NCI-H748 (cell line): ENCODE measurements around the gene SRRM3.
"Not testable (repeated sequence)": the region's sequence is repeated elsewhere in the genome, so short reads cannot be mapped to it uniquely, and the experiment has no call there.

Experiments used
- DNase-seq: peaks from one replicate; lab custom pipeline; 2025; ENCODE audit not compliant: unreplicated experiment; lab: John Stamatoyannopoulos, UW

Gene SRRM3

DNA sequence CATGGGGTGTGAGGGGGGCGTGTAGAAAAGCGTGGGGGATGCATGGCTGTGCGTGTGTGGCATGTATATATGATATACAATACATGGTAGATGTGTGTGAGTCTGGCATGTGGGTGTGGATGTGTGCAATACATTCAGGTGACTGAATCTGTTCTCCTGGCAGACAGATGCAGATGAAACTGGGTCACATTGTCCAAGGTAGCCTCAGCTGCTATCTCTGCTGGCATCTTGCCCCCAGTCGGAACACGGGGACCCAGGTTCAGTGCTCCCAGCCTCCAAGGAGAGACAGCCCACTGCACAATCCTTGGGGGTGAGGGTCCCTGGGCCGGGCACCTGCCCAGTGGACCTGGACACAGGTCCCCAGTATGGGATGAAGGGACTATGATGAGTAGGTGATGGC lies 12.4 kb upstream of the SRRM3 start:
- DNase-seq = no peak

DNA sequence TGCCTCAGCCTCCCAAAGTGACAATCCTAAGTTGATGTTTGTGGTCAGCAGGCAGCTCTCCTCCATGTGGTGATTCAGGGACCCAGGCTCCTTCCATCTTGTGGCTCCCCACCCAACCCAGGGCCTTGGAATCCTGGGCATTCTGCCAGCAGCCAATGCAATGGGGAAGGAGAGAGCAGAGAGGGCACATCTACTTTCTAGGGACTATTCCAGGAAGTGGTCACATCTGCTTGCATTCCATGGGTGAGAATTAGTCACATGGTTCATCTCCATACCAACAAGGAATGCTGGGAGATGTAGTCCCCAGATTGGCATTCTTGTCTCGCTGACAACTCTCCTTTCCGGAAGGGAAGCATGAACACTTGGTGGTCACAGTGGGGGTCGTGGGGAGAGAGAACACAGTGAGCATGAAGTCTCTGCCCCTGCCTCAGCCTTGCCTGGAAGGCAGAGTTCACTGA lies 9.9 kb upstream of the SRRM3 start:
- DNase-seq = peak; percentile 29

DNA sequence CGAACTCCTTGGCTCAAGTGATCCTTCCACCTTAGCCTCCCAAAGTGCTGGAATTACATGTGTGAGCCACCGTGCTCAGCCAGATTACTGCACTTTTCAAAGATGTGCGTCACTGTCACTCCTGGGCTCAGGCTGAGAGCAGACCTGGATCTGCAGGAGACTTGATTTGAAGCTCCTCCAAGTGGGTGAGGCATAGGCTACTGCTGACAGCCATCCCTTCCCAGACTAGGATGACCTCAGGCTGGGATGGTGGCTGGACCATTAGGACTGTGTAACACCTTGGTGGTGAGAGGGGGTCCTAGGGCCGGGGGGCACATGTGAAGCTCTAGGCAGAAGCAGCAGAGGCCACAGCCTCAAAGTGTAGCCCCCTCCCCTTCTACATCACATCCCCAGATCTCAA lies 8.2 kb upstream of the SRRM3 start:
- DNase-seq = no peak

DNA sequence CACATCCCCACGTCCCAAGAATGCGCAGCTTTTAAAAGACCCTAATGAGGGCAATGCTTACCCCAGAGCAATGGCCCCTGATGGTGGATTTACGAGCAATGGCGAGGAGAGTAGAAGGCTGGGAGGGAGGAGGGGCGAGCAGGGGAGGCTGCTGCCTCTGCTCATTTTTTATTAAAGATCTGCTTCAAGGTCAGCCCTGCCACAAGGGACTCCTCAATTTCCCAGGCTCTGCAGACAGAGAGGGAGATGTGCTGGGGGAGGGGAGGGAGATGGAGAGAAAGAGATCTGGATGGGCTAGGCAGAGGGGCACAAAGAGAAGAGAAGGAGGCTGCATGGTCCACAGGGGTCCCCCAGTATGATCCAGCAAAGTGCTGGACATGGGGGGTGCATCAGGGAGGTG lies 7.8 kb upstream of the SRRM3 start:
- DNase-seq = no peak

DNA sequence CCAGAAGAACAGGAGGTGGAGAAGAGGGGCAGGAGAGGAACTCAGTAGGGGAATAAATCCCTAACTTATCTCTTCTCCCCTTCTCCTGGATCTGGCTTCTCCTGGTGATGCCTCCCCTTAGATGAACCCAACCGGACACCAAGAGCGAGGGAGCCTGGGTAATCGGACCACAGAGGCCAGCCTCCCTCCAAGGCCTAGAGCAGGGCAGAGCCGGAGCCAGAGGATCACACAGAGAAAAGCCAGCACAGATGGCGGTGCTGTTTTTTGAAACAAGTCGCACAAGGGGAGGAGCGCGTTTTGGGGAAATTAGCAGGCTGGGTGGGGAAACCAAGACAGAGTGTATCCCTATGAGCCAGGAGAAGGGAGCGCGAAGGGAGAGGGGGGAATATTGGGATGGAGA lies 4.9 kb upstream of the SRRM3 start:
- DNase-seq = no peak

DNA sequence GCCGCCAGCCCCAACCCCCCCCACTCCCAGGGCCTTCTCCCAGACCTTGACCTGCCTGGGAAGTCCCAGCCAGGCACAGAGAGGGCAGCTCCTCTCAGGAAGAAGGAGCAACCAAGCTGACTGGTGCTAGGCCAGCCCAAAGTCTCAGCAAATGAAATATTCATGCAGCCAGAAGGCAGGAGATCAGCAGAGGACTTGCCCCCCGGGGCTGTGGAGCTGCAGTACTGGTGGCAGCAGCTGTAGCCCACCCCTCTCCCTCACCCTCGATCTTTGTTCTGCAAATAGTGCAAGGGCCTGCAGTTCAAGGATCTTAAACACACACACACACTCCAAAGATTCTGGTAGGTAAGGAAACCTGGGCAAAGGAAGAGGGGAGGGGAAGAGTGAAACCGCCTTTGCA lies 3.5 kb upstream of the SRRM3 start:
- DNase-seq = no peak

DNA sequence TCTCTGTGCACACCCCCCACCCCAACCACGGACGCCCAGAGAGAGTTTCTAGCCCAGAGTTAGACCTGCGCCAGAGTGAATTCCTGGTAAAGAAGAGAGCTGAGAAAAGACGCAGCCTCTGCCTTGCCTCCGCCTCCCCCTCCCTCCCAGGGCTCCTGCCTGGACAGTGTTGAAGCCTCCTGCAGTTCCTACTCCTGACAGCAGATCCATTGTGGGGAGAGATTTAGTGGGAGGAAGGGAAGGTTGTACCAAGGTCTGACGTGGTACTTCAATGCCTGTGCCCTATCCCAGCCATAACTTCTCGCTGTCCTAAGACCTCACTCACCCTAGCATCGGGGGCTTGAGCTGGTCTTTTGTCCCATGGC lies 952 bp downstream of the SRRM3 start:
- DNase-seq = no peak

DNA sequence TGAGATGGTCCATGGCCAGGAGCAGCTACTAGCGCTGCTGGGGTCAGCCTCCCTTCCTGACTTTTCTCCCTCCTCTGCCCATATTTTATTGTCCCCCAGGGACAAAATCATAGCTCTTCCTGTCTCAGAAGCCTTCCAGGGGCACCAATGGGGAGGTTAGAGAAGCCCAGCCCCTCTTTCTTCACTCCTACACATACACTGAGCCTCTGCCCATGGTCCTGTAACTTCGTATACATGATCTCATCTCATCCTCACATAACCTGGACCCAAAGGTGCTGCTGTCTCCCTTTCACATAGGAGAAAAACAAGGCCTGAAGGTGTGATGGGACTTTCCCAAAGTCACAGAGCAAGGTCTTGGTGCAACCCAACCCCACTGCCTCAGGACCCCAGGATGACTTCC lies 2.5 kb downstream of the SRRM3 start:
- no peak for DNase-seq

DNA sequence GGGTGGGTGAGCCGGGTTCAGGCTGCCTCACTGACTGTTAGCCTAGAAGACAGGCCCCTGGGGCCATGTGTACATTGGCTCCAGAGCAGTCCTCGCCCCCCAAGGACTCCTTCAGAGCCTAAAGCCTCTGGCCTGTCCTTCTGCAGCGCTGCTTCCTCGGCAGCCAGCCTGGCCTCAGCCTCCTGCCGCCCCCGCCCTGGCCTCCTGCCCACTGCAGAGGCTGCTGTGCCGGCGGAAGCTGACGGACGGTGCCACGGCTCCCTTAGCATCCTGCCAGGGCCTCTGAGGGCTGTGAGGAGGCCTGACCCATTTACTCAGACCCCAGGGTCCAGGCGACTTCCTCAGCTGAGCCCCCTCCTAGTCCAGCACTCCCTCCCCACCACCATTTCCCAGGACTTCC lies 4.9 kb downstream of the SRRM3 start:
- no peak for DNase-seq

DNA sequence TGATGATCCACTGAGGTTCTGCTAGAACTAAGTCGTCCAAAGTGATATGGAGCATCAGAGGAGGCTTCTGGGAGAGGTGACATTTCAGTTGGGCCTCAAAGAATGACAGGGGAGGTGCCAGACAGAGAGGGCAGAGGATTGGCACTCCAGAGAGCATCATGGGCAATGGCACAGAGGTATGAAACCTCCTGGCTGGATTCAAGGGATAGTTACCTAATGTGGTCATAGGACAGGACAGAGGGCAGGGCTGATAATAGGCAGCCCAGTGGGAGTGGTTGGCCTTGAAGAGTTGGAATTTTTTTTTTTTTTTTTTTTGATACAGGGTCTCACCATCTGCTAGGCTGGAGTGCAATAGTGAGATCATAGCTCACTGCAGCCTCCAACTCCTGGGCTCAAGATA lies 7.6 kb downstream of the SRRM3 start:
- DNase-seq = no peak

DNA sequence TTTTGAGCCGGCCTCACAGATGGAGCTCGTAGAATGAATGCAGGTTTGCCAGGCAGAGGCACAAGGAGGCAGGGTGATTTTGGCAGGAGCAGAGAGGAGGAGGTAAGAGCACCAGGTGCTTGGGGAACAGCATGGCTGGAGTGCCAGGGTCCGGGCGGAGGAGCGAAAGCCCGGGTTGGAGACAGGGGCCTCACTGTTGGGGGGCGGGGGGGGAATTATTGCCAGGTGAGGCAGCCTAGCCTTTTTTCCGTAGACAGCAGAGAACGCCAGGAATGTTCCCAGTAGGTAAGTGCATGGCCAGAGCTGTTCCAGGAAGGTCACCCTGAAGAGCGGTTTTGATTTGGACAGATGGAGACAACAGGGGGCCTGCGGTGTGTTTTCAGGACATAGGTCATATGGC lies 9.5 kb downstream of the SRRM3 start:
- DNase-seq = no peak

DNA sequence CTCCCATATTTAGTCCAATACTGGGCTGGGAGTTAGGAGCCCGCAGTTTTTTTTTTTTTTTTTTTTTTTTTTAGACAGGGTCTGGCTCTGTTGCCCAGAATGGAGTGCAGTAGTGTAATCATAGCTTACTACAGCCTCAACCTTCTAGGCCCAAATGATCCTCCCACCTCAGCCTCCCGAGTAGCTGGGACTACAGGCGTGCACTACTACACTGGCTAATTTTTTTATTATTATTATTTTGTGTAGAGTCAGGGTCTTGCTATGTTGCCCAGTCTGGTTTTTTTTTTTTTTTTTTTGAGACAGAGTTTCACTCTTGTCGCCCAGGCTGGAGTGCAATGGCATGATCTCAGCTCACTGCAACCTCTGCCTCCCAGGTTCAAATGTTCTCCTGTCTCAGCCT lies 13.7 kb downstream of the SRRM3 start:
- DNase-seq = not testable (repeated sequence)

DNA sequence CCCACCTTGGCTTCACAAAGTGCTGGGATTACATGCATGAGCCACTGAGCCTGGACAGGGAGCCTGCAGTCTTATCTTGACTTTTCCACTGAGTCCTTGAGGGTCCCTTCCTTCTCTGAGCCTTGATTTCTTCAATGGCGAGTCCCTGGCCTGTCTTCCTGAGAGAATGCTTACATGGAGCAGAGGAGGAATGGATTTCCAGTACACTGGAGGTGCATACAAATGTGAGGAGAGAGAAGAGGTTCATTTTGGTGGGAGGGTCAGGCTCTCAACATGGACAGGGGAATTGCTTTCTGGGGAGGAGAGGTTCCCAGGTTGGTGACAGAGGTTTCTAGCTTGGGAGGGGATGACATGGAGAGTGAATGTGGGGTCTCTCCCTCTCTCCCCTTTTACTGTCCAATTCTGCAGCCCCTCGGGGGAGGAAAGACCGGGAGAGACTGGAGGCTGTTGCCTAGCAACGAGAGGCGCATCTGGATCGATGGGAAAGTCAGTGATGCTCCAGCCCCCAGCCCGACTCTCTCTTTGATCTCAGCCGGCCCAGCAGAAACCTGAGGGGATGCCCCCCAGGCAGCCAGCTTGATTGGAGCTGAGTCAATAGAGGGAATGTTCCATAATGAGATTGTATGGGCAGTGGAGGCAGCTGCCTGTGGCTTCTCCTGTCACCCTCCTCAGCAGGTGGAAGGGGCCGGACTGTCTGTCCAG lies 14.8 kb downstream of the SRRM3 start:
- DNase-seq = peak; percentile 71

DNA sequence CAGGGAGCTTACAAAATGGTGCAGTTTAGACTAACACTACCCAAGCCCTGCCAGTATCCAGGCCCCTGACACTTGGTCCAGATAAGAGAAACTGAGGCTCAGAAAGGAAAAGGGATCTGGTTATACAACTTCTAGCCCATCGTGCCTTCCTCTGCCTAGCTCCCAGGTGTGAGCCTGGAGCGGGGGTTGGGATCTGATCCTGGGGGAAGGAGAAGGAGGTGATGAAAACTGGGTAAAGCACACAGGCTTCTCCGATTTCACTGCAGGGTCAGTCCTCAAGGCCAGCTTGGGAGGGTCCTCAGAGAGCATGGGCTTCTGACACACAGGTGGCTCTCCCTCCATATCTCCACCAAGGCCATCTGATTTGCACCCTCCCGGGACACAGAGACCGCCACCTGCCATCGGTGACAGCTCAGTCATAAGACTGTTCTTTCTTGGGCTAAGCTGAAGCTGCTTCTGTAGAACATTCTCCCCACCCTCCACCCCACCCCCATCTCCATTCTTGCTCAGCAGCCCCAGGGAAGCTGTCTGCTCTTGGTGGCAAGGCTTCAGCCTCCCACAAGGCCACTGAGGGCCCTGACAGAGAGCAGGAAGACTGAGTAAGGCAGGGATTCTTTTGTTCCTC lies 16.4 kb downstream of the SRRM3 start:
- no peak for DNase-seq

DNA sequence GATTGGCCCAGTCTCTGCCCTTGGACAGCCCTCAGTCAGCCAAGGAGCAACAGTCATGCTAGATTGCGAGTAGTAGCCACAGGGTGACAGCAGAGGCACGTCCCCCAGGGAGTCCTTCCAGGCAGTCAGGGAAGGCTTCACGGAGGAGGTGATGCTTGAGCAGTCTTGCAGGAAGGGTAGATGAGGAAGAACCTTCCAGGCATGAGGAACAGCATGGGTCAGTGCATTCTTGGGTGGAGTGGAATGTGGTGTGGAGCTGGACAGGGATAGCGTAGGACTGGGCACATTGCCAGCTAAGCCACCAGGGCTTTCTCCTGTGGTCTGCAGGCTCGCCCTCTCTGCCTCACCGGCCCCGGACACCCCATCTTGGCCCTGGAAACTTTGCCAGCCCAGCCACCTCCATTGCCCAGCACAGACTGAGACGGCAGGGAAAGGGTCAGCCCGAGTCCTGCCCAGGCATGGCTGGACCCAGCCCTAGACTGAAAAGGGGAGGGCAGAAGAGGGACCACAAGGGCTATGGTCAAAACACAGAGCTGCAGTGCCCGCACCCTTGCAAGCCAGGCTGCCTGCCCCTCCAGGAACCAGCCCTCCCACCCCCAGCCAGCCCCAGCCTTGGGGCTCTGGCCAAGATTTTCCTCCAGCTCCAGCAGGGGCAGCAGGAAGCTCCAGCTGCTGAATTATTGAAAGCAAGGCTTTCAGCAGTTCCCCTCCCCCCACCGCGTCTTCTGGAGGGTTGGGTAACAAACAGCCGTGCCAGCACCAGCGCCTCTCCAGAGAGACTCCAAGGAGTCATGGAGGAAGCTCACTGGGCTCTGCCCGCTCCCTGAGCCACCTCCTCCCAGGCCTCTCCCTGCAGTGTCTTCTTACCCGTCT lies 18.7 kb downstream of the SRRM3 start:
- DNase-seq = no peak

DNA sequence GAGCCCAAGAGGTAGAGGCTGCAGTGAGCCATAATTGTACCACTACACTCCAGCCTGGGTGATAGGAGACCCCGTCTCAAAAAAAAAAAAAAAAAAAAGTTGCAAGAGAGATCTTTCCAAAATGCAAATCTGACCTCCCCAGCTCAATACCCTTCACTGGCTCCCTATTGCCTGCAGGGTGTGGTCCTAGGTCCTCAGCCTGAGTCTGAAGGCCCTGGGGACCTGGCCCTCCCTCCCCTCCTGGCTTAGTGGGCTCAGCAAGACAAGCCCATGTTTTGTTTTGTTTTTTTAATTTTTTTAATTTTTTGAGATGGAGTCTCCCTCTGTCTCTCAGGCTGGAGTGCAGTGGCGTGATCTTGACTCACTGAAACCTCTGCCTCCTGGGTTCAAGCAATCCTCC lies 20.6 kb downstream of the SRRM3 start:
- DNase-seq = no peak

DNA sequence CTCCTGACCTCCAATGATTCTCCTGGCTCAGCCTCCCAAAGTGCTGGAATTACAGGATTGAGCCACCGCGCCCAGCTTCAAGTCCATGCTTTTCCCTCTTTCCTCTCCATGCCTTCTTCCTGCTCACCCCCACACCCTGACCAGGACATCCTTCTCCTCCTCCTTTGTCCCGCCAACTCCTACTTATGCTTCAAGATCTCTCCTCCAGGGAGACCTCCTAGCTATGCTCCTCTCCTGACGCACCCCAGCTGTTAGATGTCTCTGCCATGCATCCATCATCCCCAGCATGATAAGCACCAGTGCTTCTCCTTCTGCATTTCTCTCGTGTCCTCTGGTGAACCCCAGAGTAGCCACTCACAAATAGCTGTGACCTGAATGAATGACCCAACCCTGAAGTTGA lies 21.1 kb downstream of the SRRM3 start:
- no peak for DNase-seq

DNA sequence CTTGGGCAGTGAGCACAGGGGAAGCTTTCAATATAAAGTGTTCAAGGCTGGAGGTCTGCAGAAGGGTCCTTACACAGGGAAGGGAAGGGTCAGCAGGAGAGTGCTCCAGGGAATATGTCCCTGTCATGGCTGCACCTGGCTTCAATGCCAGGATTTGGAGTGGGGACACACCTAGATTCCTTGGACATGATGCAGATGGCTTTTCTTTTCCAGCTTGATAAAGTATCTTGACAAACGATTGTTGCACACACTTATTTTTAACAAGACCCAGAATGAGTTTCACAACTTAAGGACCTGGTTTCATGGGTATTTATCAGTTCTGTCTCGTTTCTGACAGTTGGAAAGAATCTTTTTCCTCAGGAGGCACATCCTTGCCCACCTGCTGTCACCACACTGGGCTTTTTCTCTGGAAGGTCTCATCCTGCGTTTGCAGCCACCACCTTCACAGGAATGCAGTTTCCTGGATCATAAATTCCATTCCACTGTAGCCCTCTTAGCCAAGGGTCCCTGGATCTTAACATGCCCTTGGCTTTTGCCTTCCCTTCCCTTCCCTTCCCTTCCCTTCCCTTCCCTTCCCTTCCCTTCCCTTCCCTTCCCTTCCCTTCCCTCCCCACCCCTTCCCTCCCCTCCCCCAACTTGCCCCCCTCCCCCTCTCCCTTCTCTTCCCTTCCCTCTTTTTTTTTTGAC lies 21.7 kb downstream of the SRRM3 start:
- no peak for DNase-seq

DNA sequence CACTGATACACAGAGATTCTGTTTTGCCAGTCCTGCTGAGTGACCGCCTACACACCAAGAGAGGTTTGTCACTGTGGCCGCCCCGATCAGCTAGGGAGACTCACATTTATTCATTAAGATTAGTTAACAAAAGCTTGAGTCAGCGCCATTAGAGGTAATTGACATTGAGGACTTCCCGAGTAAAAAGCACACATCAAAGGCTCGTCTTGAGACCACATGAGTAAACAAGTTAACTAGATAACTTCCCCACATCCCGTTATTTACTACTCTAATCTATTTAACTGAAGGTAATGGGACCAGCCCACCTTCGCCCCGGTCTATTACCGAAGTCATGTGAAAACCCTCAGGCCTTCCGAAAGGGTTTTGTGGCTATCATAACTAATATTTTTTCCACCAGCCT lies 23.0 kb downstream of the SRRM3 start:
- no peak for DNase-seq

DNA sequence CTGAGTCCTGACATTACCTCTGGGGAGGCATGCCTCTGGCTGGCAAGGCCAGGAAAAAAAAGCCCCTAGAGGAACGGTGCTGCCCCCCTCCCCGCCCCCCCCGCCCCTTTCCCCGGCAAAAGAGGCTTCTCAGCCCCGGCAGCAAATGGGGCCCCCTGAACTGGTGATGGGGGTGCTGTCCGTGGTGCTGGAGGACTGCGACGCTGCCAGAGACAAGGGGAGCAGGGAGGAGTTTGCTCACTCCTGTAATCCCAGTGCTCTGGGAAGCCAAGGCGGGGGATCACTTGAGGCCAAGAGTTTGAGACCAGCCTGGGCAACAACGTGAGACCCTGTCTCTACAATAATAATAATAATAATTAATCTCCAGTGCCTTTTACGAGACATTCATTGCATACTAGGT lies 23.7 kb downstream of the SRRM3 start:
- DNase-seq = no peak

DNA sequence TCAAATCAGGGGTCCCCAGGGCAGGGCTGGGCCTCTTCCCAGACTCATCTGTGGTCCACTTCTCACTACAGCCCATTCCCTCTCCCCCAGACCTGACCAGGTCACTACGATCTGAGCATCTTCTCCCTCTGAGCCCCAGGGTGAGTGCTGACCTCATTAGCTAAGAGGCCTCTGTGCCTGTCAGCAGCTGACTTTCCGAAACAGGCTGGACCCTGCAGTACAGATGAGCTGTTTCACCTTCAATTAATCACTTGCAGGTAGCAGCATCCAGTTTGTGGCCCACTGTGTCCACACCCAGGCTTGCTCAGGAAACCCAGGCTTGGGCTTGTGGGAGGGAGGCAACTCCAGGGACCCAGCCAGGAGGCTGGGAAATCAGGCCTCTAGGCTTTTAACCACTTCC lies 24.3 kb downstream of the SRRM3 start:
- DNase-seq = no peak
